ENCODE measurements around the gene ARRB1.

DNA sequence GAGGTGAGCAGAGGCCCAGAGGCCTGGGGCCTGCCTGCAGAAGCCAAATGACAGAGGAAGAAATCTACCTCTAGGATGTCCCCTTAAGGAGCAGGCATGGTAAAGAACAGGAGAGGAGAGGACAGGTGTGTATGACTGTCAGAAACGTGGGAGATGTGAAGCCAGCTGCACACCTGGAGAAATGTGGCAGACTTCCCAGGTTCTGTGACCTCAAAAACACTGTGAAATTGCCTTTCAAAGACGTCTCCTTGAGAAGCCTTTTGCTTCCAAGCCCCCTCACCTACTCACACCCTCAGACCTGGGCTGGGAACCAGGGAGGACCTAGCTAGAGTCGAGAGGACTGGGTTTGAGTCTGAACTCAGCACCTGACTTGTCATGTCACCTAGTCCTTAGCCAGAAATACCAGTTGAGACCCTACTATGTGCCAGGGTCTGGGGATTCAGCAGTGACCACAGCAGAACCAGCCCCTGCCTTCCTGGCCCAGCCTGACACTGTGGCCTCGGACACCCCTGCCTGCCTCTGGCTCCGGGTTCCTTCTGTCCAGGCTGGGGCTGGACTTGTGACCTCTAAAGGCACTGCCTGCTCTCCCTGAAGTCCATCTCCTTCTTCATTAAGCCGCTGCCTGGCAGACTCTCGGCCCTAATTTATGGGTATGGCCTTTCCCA lies 105.3 kb downstream of the ARRB1 start:
- TF ChIP-seq GATA2 (IDR thresholded peaks at IDR 0.05; ENCODE audit: low read depth, low read length), result no peak
- TF ChIP-seq GATA3 (IDR thresholded peaks at IDR 0.05; ENCODE audit: low read depth, low read length), result no peak

Measured in SH-SY5Y (cell line).